NCI-H2107 (cell line): ENCODE results near the gene PSMC4.
A peak's percentile ranks its signal among the peaks of the same experiment; 100 is the strongest.
"Not testable (repeated sequence)": the region's sequence is repeated elsewhere in the genome, so short reads cannot be mapped to it uniquely, and the experiment has no call there.

Source experiments
- DNase-seq: peaks from one replicate; lab custom pipeline; 2025; lab: John Stamatoyannopoulos, UW

The PSMC4 gene

GRCh38 chr19:39946532-39946931 is 24.4 kb upstream of the PSMC4 start:
- no peak for DNase-seq

- DNase-seq = no peak
These were observed 21.8 kb upstream of the PSMC4 start for GRCh38 chr19:39949026-39949747.

- DNase-seq = no peak
These were observed 19.8 kb upstream of the PSMC4 start for GRCh38 chr19:39951065-39951650.

GRCh38 chr19:39951686-39952085 is 19.3 kb upstream of the PSMC4 start:
- no peak for DNase-seq

GRCh38 chr19:39953915-39954314 is 17.1 kb upstream of the PSMC4 start:
- DNase-seq = no peak

- not testable (repeated sequence) for DNase-seq
These were observed 13.1 kb upstream of the PSMC4 start for GRCh38 chr19:39957886-39958285.

GRCh38 chr19:39958942-39959341 is 12.0 kb upstream of the PSMC4 start:
- DNase-seq = not testable (repeated sequence)

- not testable (repeated sequence) for DNase-seq
These were observed 11.6 kb upstream of the PSMC4 start for GRCh38 chr19:39959407-39959806.

GRCh38 chr19:39963898-39964297 is 7.1 kb upstream of the PSMC4 start:
- DNase-seq = no peak

GRCh38 chr19:39966617-39967016 is 4.3 kb upstream of the PSMC4 start:
- no peak for DNase-seq

- DNase-seq = no peak
These were observed 3.4 kb upstream of the PSMC4 start for GRCh38 chr19:39967561-39967960.

GRCh38 chr19:39968789-39969188 is 2.2 kb upstream of the PSMC4 start:
- DNase-seq = no peak

GRCh38 chr19:39969266-39969665 is 1.7 kb upstream of the PSMC4 start:
- DNase-seq = no peak

- DNase-seq = no peak
These were observed 1.1 kb upstream of the PSMC4 start for GRCh38 chr19:39969681-39970424.

GRCh38 chr19:39970425-39970674 is 615 bp upstream of the PSMC4 start:
- DNase-seq = peak; percentile 22

GRCh38 chr19:39971380-39972035 is 543 bp downstream of the PSMC4 start:
- DNase-seq = no peak

GRCh38 chr19:39974377-39975155 is 3.6 kb downstream of the PSMC4 start:
- DNase-seq = no peak

- DNase-seq = no peak
These were observed 11.9 kb downstream of the PSMC4 start for GRCh38 chr19:39982883-39983282.

- no peak for DNase-seq
These were observed 12.8 kb downstream of the PSMC4 start for GRCh38 chr19:39983695-39984300.

- no peak for DNase-seq
These were observed 15.7 kb downstream of the PSMC4 start for GRCh38 chr19:39986643-39987042.

- no peak for DNase-seq
These were observed 16.2 kb downstream of the PSMC4 start for GRCh38 chr19:39987167-39987566.

GRCh38 chr19:39987596-39987995 is 16.6 kb downstream of the PSMC4 start:
- no peak for DNase-seq
